Osteoblast (primary cell): Measurements from ENCODE around the gene SNX20. TPM values are rescaled to one million over a fixed set of nuclear protein-coding genes. Genes with fewer than 3 reads are reported as not detected.

ENCODE experiments used
- DNase-seq: peaks from one replicate; pipeline ENCODE4 v3.0.0; 2011; ENCODE audit warnings: low spot score, mixed read lengths; ENCODE audit not compliant: insufficient read length; ENCODE audit errors: missing footprints
- H2AFZ ChIP-seq: 2 replicates; pipeline ENCODE4 v1.6.0; 2011; ENCODE audit warnings: mild to moderate bottlenecking, low read length
- H3K27ac ChIP-seq: 2 replicates; pipeline ENCODE4 v1.5.1; 2011; ENCODE audit warnings: mild to moderate bottlenecking, low read depth, low read length, moderate library complexity
- H3K27me3 ChIP-seq: 2 replicates; pipeline ENCODE4 v1.6.0; 2012; ENCODE audit warnings: mild to moderate bottlenecking, control low read depth, inconsistent platforms, low read length, moderate library complexity; ENCODE audit not compliant: insufficient read depth
- H3K36me3 ChIP-seq: 2 replicates; pipeline ENCODE4 v1.5.1; 2011; ENCODE audit warnings: mild to moderate bottlenecking, low read length, control low read depth, moderate library complexity; ENCODE audit not compliant: insufficient read depth
- H3K4me1 ChIP-seq: 2 replicates; pipeline ENCODE4 v1.5.1; 2011; ENCODE audit warnings: mild to moderate bottlenecking, low read length, control low read depth, moderate library complexity; ENCODE audit not compliant: insufficient read depth
- H3K4me2 ChIP-seq: 2 replicates; pipeline ENCODE4 v1.6.0; 2011; ENCODE audit warnings: mild to moderate bottlenecking, low read length; ENCODE audit not compliant: insufficient read depth
- H3K4me3 ChIP-seq: fragments of 200-600 bp; sonication (generic); 3 replicates; pipeline ENCODE4 v1.5.1; 2012; ENCODE audit warnings: mild to moderate bottlenecking, low read length, inconsistent platforms; ENCODE audit not compliant: insufficient read depth
- H3K79me2 ChIP-seq: 2 replicates; pipeline ENCODE4 v1.6.0; 2012; ENCODE audit warnings: mild to moderate bottlenecking, low read length, control low read depth, inconsistent platforms; ENCODE audit not compliant: insufficient read depth
- H3K9me3 ChIP-seq: 2 replicates; pipeline ENCODE4 v1.5.1; 2011; ENCODE audit warnings: low read depth, low read length, control low read depth
- H4K20me1 ChIP-seq: 2 replicates; pipeline ENCODE4 v1.6.0; 2012; ENCODE audit warnings: mild to moderate bottlenecking, low read length, control low read depth; ENCODE audit not compliant: insufficient read depth
- CTCF ChIP-seq: IDR thresholded peaks from 2 replicates; pipeline ENCODE4 v1.5.1; 2011; ENCODE audit warnings: mild to moderate bottlenecking, low read depth, low read length, moderate library complexity; ENCODE audit errors: extremely low read depth
- total RNA-seq: library from RNA; depleted of rRNA; stranded (reverse); fragments of >200 nt; gene quantifications from 2 replicates; pipeline ENCODE4 v1.2.3, GENCODE V29; 2012

SNX20 gene
- total RNA-seq, 1 donor: not detected

- H2AFZ ChIP-seq: no peak overlapping the region
- no peak for TF ChIP-seq CTCF
- peaks cover 2% of the 10 kb centered on the region for H3K4me1 ChIP-seq
- H3K9me3 ChIP-seq: no peaks in the 10 kb centered on the region
- H3K4me2 ChIP-seq: no peak overlapping the region
- no peaks in the 10 kb centered on the region for H3K27me3 ChIP-seq
- H4K20me1 ChIP-seq: no peaks in the 10 kb centered on the region
- H3K79me2 ChIP-seq: no peaks in the 10 kb centered on the region
- no peaks in the 10 kb centered on the region for H3K36me3 ChIP-seq
- no peak overlapping the region for H3K27ac ChIP-seq
- DNase-seq: no peak
- H3K4me3 ChIP-seq: no peak overlapping the region
Measured at GRCh38 chr16:50662306-50662940, 18.7 kb downstream of the SNX20 start.

- Histone ChIP-seq H3K4me1 (peaks cover under 1% of the 10 kb centered on the region), H3K9me3 (no peaks in the 10 kb centered on the region), H3K27me3 (no peaks in the 10 kb centered on the region), H3K4me2 (no peak overlapping the region), H3K27ac (no peak overlapping the region), H4K20me1 (no peaks in the 10 kb centered on the region), H3K79me2 (no peaks in the 10 kb centered on the region), H3K36me3 (no peaks in the 10 kb centered on the region), H3K4me3 (no peak overlapping the region), H2AFZ (no peak overlapping the region)
- DNase-seq: no peak
- no peak for TF ChIP-seq CTCF
Measured at GRCh38 chr16:50659806-50660205, 21.3 kb downstream of the SNX20 start.

GRCh38 chr16:50657241-50657640 is 23.9 kb downstream of the SNX20 start:
- H3K36me3 ChIP-seq: no peaks in the 10 kb centered on the region
- TF ChIP-seq CTCF: no peak
- H3K79me2 ChIP-seq: no peaks in the 10 kb centered on the region
- no peak overlapping the region for H3K4me3 ChIP-seq
- no peaks in the 10 kb centered on the region for H3K4me1 ChIP-seq
- no peak overlapping the region for H2AFZ ChIP-seq
- H3K9me3 ChIP-seq: no peaks in the 10 kb centered on the region
- no peaks in the 10 kb centered on the region for H3K27me3 ChIP-seq
- H3K27ac ChIP-seq: no peak overlapping the region
- H4K20me1 ChIP-seq: no peaks in the 10 kb centered on the region
- no peak for DNase-seq
- no peak overlapping the region for H3K4me2 ChIP-seq

GRCh38 chr16:50655558-50656055 is 25.5 kb downstream of the SNX20 start:
- no peak overlapping the region for H2AFZ ChIP-seq
- H3K79me2 ChIP-seq: no peaks in the 10 kb centered on the region
- H3K27ac ChIP-seq: no peak overlapping the region
- no peaks in the 10 kb centered on the region for H3K9me3 ChIP-seq
- H3K4me3 ChIP-seq: no peak overlapping the region
- no peaks in the 10 kb centered on the region for H3K27me3 ChIP-seq
- no peaks in the 10 kb centered on the region for H3K4me1 ChIP-seq
- DNase-seq: no peak
- no peak for TF ChIP-seq CTCF
- H3K4me2 ChIP-seq: no peak overlapping the region
- no peaks in the 10 kb centered on the region for H4K20me1 ChIP-seq
- no peaks in the 10 kb centered on the region for H3K36me3 ChIP-seq
